CD14-positive monocyte (primary cell): ENCODE measurements around the gene ALPG. TPM values are rescaled to one million over a fixed set of nuclear protein-coding genes. Genes with fewer than 3 reads are reported as not detected.
"Not testable (repeated sequence)": the region's sequence is repeated elsewhere in the genome, so short reads cannot be mapped to it uniquely, and the experiment has no call there.

Source experiments
- DNase-seq, 3 donors: peaks; one replicate each; pipeline ENCODE4 v3.0.0-alpha.2; 2011 to 2022
- H2AFZ ChIP-seq: 2 replicates; pipeline ENCODE4 v1.6.0; 2012; ENCODE audit warnings: mild to moderate bottlenecking, low read depth, low read length, inconsistent platforms; ENCODE audit not compliant: insufficient read depth, poor library complexity, severe bottlenecking
- H3K27ac ChIP-seq, 2 donors: 1 replicate in 1 of 2; 2 replicates in 1 of 2; pipeline ENCODE4 v1.5.1; 2012 to 2013; ENCODE audit warnings: low read length in 2 of 2, control low read depth in 1 of 2, inconsistent platforms in 1 of 2, low read depth in 1 of 2, mild to moderate bottlenecking in 1 of 2
- H3K27me3 ChIP-seq, 2 donors: one replicate each; pipeline versions ENCODE4 v1.6.0 to v1.6.1; 2011 to 2013; ENCODE audit warnings: low read length in 2 of 2; ENCODE audit not compliant: control insufficient read depth in 2 of 2, insufficient read depth in 2 of 2
- H3K36me3 ChIP-seq, 2 donors: replicated peaks in 1 of 2; 1 replicate in 1 of 2; 2 replicates in 1 of 2; pipeline versions ENCODE4 v1.5.1 to v1.6.1; 2012 to 2013; ENCODE audit warnings: low read length in 2 of 2, control low read depth in 1 of 2, inconsistent platforms in 1 of 2, mild to moderate bottlenecking in 1 of 2; ENCODE audit not compliant: insufficient read depth in 2 of 2, control insufficient read depth in 1 of 2
- H3K4me1 ChIP-seq, 2 donors: 1 replicate in 1 of 2; 2 replicates in 1 of 2; pipeline versions ENCODE4 v1.5.1 to v1.6.1; 2012 to 2013; ENCODE audit warnings: low read length in 2 of 2, control low read depth in 1 of 2, inconsistent platforms in 1 of 2, mild to moderate bottlenecking in 1 of 2, moderate library complexity in 1 of 2; ENCODE audit not compliant: insufficient read depth in 2 of 2, control insufficient read depth in 1 of 2
- H3K4me2 ChIP-seq: replicated peaks from 2 replicates; pipeline ENCODE3; 2012; ENCODE audit warnings: low read length, moderate library complexity, mild to moderate bottlenecking; ENCODE audit not compliant: poor library complexity, severe bottlenecking; ENCODE audit errors: extremely low read depth
- H3K4me3 ChIP-seq, 3 experiments: fragments of 200-600 bp in 1 of 3; sonication (generic) in 1 of 3; replicated peaks in 1 of 3; 1 replicate in 2 of 3; 2 replicates in 1 of 3; pipeline ENCODE4 v1.5.1; 2011 to 2013; ENCODE audit warnings: low read length in 3 of 3, mild to moderate bottlenecking in 3 of 3, control low read depth in 2 of 3, low read depth in 2 of 3, inconsistent platforms in 1 of 3, moderate library complexity in 1 of 3
- H3K79me2 ChIP-seq: 2 replicates; pipeline ENCODE4 v1.6.0; 2012; ENCODE audit warnings: mild to moderate bottlenecking, control low read depth, inconsistent platforms, low read length, moderate library complexity; ENCODE audit not compliant: insufficient read depth
- H3K9ac ChIP-seq: 2 replicates; pipeline ENCODE4 v1.6.0; 2017; ENCODE audit warnings: low read length, mild to moderate bottlenecking; ENCODE audit not compliant: insufficient read depth, poor library complexity, severe bottlenecking
- H3K9me3 ChIP-seq, 2 donors: replicated peaks in 1 of 2; 1 replicate in 1 of 2; 2 replicates in 1 of 2; pipeline versions ENCODE4 v1.5.1 to v1.6.1; 2012 to 2013; ENCODE audit warnings: low read length in 2 of 2, control low read depth in 1 of 2; ENCODE audit not compliant: control insufficient read depth in 1 of 2, insufficient read depth in 1 of 2
- H4K20me1 ChIP-seq: 2 replicates; pipeline ENCODE4 v1.6.0; 2012; ENCODE audit warnings: mild to moderate bottlenecking, low read length, control low read depth, moderate library complexity; ENCODE audit not compliant: insufficient read depth
- H3K27ac Mint-ChIP-seq, 7 donors: one replicate each; pipeline ENCODE4 v1.8.0; 2020; ENCODE audit warnings: mild to moderate bottlenecking in 7 of 7, mixed read lengths in 7 of 7, moderate library complexity in 6 of 7, inconsistent platforms in 2 of 7
- H3K27me3 Mint-ChIP-seq, 3 donors: one replicate each; pipeline ENCODE4 v1.8.0; 2021 to 2022; ENCODE audit warnings: low read depth in 3 of 3, mild to moderate bottlenecking in 3 of 3, mixed read lengths in 3 of 3, moderate library complexity in 3 of 3, inconsistent platforms in 1 of 3
- H3K36me3 Mint-ChIP-seq, 2 donors: one replicate each; pipeline ENCODE4 v1.8.0; 2020; ENCODE audit warnings: mixed read lengths in 2 of 2, inconsistent platforms in 1 of 2, mild to moderate bottlenecking in 1 of 2
- H3K4me1 Mint-ChIP-seq: one replicate; pipeline ENCODE4 v1.8.0; 2020; ENCODE audit warnings: mild to moderate bottlenecking, mixed read lengths
- H3K4me3 Mint-ChIP-seq, 2 donors: one replicate each; pipeline ENCODE4 v1.8.0; 2020; ENCODE audit warnings: mild to moderate bottlenecking in 2 of 2, mixed read lengths in 2 of 2, moderate library complexity in 1 of 2
- H3K9me3 Mint-ChIP-seq, 7 donors: one replicate each; pipeline ENCODE4 v1.8.0; 2020 to 2022; ENCODE audit warnings: mixed read lengths in 7 of 7, mild to moderate bottlenecking in 6 of 7, moderate library complexity in 6 of 7, inconsistent platforms in 2 of 7
- WGBS: methylation state at CpG from one replicate; pipeline ENCODE4 v1.1.5; 2013; ENCODE audit warnings: missing lambda C conversion rate; ENCODE audit not compliant: insufficient coverage; 5-methylcytosine and 5-hydroxymethylcytosine counted together
- intact Hi-C, 2 donors: fragments of 100-400 bp; cut with micrococcal nuclease; formaldehyde crosslinking; loops; one replicate each; pipeline versions ENCODE4 v1.15.0 to v1.15.1; 2023
- polyA plus RNA-seq, 3 donors: library from polyadenylated mRNA; depleted of rRNA in 1 of 3; unstranded in 2 of 3; stranded (reverse) in 1 of 3; fragments of 300-500 nt in 2 of 3; fragments of >200 nt in 1 of 3; fragmentation: Illumina TruSeq in 2 of 3; gene quantifications; 1 replicate in 2 of 3; 2 replicates in 1 of 3; pipeline ENCODE4 v1.2.3, GENCODE V29; 2012 to 2021
- TF ChIP-seq, protein P1 (sequence below): fragments of 200-600 bp; IDR thresholded peaks from one replicate; pipeline ENCODE4 v1.8.0; 2022; ENCODE audit warnings: antibody characterized with exemption, mild to moderate bottlenecking

Gene ALPG
- polyA plus RNA-seq, 3 donors, result not detected

DNA sequence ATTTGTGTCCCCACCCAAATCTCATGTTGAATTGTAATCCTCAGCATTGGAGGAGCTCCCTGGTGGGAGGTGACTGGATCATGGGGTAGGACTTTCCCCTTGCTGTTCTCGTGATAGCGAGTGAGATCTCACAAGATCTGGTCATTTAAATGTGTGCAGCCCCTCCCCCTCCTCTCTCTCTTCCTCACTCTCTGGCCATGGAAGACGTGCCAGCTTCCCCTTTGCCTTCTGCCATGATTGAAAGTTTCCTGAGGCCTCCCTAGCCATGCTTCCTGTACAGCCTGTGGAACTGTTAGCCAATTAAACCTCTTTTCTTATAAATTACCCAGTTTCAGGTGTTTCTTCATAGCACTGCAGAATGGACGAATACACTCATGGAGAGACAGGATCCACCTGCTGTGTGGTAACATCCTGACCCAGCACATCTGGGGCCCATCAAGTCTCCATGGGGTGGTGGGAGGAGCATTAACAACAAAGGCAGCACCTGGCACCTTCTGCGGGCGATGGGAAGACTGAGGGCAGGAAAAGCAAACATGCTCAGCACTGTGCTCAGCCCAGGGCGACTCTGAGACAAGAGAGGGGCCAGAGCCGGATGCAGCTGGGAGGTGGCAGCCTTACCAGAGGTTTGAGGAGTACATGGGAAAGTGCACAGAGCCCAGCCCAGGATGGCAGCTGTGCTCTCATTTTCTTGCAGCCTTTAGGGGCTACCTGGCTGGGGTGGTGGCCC lies 44.3 kb upstream of the ALPG start:
- H3K27ac Mint-ChIP-seq, result no peak overlapping the region
- H3K4me2 ChIP-seq, result no peak overlapping the region

DNA sequence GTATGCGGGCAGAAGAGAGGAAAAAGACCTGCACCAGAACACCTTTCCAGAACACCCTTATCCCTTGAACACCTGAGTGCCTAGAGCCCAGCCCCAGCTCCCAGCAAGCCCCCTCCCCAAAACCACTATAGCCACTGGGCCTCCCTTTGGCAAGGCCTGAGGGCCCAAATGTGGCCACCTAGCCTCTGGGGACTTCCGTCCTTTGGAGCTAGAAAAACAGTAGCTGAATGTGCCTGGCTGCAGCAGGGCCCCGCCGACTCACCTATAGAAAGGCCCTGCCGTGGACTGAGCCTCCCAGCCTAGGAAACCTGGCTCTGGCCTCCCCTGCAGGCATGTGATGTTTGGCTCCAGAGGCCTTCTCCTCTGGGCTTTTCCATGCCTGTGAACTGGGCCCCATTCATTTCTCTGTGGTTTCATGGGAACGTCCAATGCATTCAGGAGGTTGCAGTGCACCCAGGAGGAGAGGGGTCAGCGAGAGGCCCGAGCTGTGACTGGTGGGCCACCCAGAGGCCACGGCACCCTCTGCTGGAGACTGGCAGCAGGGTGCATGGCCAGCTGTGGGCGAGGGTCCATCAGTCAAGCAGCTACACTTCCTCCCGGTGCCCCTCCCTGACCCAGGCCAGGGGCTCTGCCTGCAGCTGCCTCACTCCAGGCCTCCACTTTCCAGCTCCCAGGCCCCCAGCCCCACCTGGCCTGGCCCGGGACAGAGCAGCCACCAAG lies 43.4 kb upstream of the ALPG start:
- 63% methylated on average over 11 of the region's 12 CpGs for WGBS
- H3K36me3 Mint-ChIP-seq, H4K20me1 ChIP-seq, H3K4me1 ChIP-seq, H3K27me3 ChIP-seq, H3K79me2 ChIP-seq, H3K27me3 Mint-ChIP-seq, H3K27ac ChIP-seq, H3K36me3 ChIP-seq, DNase-seq, intact Hi-C loops: not testable (repeated sequence)
- Histone ChIP-seq H2AFZ (peak overlapping the region; percentile 93), H3K4me2 (peak overlapping the region; percentile 75), H3K9ac (peak overlapping the region; percentile 71), H3K4me3 (peak overlapping the region; percentile 2 to 72 (median 45)), H3K9me3 (peaks cover 11 to 18% of the 10 kb centered on the region in 2 donors)
- Mint-ChIP-seq H3K4me3 (peak overlapping the region; percentile 85 to 94), H3K9me3 (peaks cover 7 to 17% (median 13%) of the 10 kb centered on the region in 7 donors), H3K4me1 (peaks cover 16% of the 10 kb centered on the region), H3K27ac (peak overlapping the region in 2 of 7 donors; percentile 10 to 17)

More for the DNA sequence above, 44.3 kb upstream of the ALPG start:
- no peak overlapping the region for H3K9ac ChIP-seq
- no peaks in the 10 kb centered on the region for H3K36me3 ChIP-seq
- H3K9me3 ChIP-seq, result peaks cover 11 to 18% of the 10 kb centered on the region in 2 donors
- Mint-ChIP-seq H3K27me3 (peaks cover 3 to 5% (median 4%) of the 10 kb centered on the region in 3 donors), H3K4me3 (no peak overlapping the region), H3K9me3 (peaks cover 7 to 17% (median 13%) of the 10 kb centered on the region in 7 donors), H3K36me3 (no peaks in the 10 kb centered on the region), H3K4me1 (peaks cover 16% of the 10 kb centered on the region)
- no peaks in the 10 kb centered on the region for H3K79me2 ChIP-seq
- H3K27ac ChIP-seq, result no peak overlapping the region
- H4K20me1 ChIP-seq, result no peaks in the 10 kb centered on the region
- no peak for DNase-seq
- intact Hi-C loops, result no loop called here
- 58% methylated on average over 6 of the region's 8 CpGs for WGBS
- no peak overlapping the region for H3K4me3 ChIP-seq
- H2AFZ ChIP-seq, result no peak overlapping the region
- H3K4me1 ChIP-seq, result peaks cover 8 to 9% of the 10 kb centered on the region in 2 donors
- TF ChIP-seq, protein P1, sequence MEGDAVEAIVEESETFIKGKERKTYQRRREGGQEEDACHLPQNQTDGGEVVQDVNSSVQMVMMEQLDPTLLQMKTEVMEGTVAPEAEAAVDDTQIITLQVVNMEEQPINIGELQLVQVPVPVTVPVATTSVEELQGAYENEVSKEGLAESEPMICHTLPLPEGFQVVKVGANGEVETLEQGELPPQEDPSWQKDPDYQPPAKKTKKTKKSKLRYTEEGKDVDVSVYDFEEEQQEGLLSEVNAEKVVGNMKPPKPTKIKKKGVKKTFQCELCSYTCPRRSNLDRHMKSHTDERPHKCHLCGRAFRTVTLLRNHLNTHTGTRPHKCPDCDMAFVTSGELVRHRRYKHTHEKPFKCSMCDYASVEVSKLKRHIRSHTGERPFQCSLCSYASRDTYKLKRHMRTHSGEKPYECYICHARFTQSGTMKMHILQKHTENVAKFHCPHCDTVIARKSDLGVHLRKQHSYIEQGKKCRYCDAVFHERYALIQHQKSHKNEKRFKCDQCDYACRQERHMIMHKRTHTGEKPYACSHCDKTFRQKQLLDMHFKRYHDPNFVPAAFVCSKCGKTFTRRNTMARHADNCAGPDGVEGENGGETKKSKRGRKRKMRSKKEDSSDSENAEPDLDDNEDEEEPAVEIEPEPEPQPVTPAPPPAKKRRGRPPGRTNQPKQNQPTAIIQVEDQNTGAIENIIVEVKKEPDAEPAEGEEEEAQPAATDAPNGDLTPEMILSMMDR, result no peak
- H3K27me3 ChIP-seq, result no peaks in the 10 kb centered on the region
